ENCODE measurements around the gene FGD2.

FGD2 gene

DNA sequence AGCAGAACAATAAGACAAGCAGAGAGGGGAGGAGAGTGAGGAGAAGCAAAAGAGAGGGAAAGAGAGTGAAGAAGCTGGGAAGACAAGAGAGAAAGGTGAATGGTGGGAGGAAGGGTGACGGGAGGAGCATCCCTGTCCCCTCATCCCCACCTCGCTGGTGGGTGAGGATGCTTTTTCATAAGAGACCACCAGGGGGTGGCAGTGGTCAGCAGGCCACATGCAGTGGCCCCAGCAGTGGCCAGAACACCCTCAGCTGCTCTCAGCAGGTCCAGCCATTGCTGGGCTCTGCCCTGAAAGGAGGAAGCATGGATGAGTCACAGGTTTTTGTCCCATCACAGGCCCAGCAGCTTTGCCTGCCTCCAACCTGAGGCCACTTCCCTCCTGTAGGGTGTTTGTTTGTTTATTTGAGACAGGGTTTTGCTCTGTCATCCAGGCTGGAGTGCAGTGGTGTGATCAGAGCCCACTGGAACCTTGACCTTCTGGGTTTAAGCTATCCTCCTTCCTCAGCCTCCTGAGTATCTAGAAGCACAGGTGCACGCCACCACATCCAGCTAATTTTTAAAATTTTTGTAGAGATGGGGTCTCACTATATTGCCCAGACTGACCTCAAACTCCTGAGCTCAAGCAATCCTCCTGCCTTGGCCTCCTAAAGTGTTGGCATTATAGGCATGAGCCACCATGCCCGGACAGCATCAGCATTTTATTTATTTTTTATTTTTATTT is 24.0 kb downstream of the FGD2 start:
- TF ChIP-seq POLR2AphosphoS5 (IDR thresholded peaks at IDR 0.05; ENCODE audit: low read depth) (no peak), SPI1 (IDR thresholded peaks at IDR 0.05; ENCODE audit: borderline replicate concordance, low read depth) (peak; percentile 65; the same call in 1 of the 2 replicates)
- TF ChIP-seq, protein P1, sequence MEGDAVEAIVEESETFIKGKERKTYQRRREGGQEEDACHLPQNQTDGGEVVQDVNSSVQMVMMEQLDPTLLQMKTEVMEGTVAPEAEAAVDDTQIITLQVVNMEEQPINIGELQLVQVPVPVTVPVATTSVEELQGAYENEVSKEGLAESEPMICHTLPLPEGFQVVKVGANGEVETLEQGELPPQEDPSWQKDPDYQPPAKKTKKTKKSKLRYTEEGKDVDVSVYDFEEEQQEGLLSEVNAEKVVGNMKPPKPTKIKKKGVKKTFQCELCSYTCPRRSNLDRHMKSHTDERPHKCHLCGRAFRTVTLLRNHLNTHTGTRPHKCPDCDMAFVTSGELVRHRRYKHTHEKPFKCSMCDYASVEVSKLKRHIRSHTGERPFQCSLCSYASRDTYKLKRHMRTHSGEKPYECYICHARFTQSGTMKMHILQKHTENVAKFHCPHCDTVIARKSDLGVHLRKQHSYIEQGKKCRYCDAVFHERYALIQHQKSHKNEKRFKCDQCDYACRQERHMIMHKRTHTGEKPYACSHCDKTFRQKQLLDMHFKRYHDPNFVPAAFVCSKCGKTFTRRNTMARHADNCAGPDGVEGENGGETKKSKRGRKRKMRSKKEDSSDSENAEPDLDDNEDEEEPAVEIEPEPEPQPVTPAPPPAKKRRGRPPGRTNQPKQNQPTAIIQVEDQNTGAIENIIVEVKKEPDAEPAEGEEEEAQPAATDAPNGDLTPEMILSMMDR (IDR thresholded peaks at IDR 0.05; ENCODE audit: insufficient read depth, low read length) = peak; percentile 56
- Histone ChIP-seq H3K27me3 (ENCODE audit: insufficient read depth, poor library complexity, severe bottlenecking) (no peaks in the 10 kb centered on the region), H3K27ac (replicated peaks) (no peak overlapping the region), H3K4me3 (replicated peaks; ENCODE audit: insufficient read depth, low read length) (no peak overlapping the region)
- DNase-seq (ENCODE audit: low read depth in 1 of 2, low spot score in 1 of 2) = peak; percentile 84 to 90

- no peak overlapping the region for H3K27ac ChIP-seq (replicated peaks)
- DNase-seq (ENCODE audit: low read depth in 1 of 2, low spot score in 1 of 2) = no peak
- no peak overlapping the region for H3K4me3 ChIP-seq (replicated peaks; ENCODE audit: insufficient read depth, low read length)
- TF ChIP-seq GABPA (IDR thresholded peaks at IDR 0.05; ENCODE audit: low read depth) (no peak), SPI1 (IDR thresholded peaks at IDR 0.05; ENCODE audit: borderline replicate concordance, low read depth) (no peak), POLR2AphosphoS5 (IDR thresholded peaks at IDR 0.05; ENCODE audit: low read depth) (no peak)
- TF ChIP-seq, protein P1 (IDR thresholded peaks at IDR 0.05; ENCODE audit: insufficient read depth, low read length) = no peak
- no peaks in the 10 kb centered on the region for H3K27me3 ChIP-seq (ENCODE audit: insufficient read depth, poor library complexity, severe bottlenecking)
Observed at GRCh38 chr6:37030599-37030998, 25.1 kb downstream of the FGD2 start.

GRCh38 chr6:37032239-37032638 is 26.8 kb downstream of the FGD2 start:
- no peak overlapping the region for H3K4me3 ChIP-seq (replicated peaks; ENCODE audit: insufficient read depth, low read length)
- TF ChIP-seq, protein P1 (IDR thresholded peaks at IDR 0.05; ENCODE audit: insufficient read depth, low read length) = no peak
- no peak for TF ChIP-seq GABPA (IDR thresholded peaks at IDR 0.05; ENCODE audit: low read depth)
- TF ChIP-seq POLR2AphosphoS5 (IDR thresholded peaks at IDR 0.05; ENCODE audit: low read depth) = no peak
- TF ChIP-seq, protein P2, sequence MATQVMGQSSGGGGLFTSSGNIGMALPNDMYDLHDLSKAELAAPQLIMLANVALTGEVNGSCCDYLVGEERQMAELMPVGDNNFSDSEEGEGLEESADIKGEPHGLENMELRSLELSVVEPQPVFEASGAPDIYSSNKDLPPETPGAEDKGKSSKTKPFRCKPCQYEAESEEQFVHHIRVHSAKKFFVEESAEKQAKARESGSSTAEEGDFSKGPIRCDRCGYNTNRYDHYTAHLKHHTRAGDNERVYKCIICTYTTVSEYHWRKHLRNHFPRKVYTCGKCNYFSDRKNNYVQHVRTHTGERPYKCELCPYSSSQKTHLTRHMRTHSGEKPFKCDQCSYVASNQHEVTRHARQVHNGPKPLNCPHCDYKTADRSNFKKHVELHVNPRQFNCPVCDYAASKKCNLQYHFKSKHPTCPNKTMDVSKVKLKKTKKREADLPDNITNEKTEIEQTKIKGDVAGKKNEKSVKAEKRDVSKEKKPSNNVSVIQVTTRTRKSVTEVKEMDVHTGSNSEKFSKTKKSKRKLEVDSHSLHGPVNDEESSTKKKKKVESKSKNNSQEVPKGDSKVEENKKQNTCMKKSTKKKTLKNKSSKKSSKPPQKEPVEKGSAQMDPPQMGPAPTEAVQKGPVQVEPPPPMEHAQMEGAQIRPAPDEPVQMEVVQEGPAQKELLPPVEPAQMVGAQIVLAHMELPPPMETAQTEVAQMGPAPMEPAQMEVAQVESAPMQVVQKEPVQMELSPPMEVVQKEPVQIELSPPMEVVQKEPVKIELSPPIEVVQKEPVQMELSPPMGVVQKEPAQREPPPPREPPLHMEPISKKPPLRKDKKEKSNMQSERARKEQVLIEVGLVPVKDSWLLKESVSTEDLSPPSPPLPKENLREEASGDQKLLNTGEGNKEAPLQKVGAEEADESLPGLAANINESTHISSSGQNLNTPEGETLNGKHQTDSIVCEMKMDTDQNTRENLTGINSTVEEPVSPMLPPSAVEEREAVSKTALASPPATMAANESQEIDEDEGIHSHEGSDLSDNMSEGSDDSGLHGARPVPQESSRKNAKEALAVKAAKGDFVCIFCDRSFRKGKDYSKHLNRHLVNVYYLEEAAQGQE (IDR thresholded peaks at IDR 0.05; ENCODE audit: insufficient replicate concordance, low read depth) = no peak
- TF ChIP-seq SPI1 (IDR thresholded peaks at IDR 0.05; ENCODE audit: borderline replicate concordance, low read depth) = no peak
- H3K27ac ChIP-seq (replicated peaks) = no peak overlapping the region
- no peaks in the 10 kb centered on the region for H3K27me3 ChIP-seq (ENCODE audit: insufficient read depth, poor library complexity, severe bottlenecking)
- no peak for DNase-seq (ENCODE audit: low read depth in 1 of 2, low spot score in 1 of 2)

GRCh38 chr6:37033255-37033654 is 27.8 kb downstream of the FGD2 start:
- no peak for TF ChIP-seq SPI1 (IDR thresholded peaks at IDR 0.05; ENCODE audit: borderline replicate concordance, low read depth)
- TF ChIP-seq, protein P2 (IDR thresholded peaks at IDR 0.05; ENCODE audit: insufficient replicate concordance, low read depth) = no peak
- TF ChIP-seq GABPA (IDR thresholded peaks at IDR 0.05; ENCODE audit: low read depth) = no peak
- TF ChIP-seq, protein P1 (IDR thresholded peaks at IDR 0.05; ENCODE audit: insufficient read depth, low read length) = no peak
- no peak for TF ChIP-seq POLR2AphosphoS5 (IDR thresholded peaks at IDR 0.05; ENCODE audit: low read depth)
- H3K27ac ChIP-seq (replicated peaks) = no peak overlapping the region
- no peaks in the 10 kb centered on the region for H3K27me3 ChIP-seq (ENCODE audit: insufficient read depth, poor library complexity, severe bottlenecking)
- no peak overlapping the region for H3K4me3 ChIP-seq (replicated peaks; ENCODE audit: insufficient read depth, low read length)
- DNase-seq (ENCODE audit: low read depth in 1 of 2, low spot score in 1 of 2) = no peak
